HepG2 (cell line): ENCODE data around the gene ASB4. TPM values are rescaled to one million over a fixed set of nuclear protein-coding genes. Genes with fewer than 3 reads are reported as not detected.

Experiments used
- ATAC-seq: fragments of 200-7000 bp; cut with Tn5 transposase; 3 replicates; pipeline ENCODE4 v1.9.1; 2020; ENCODE audit warnings: mild to moderate bottlenecking, moderate library complexity
- BruUV-seq: library from RNA; stranded (reverse); fragments of 400-500 nt; replicated peaks from 2 replicates; lab custom pipeline; 2021; lab: Mats Ljungman, UMichigan
- CTCF ChIA-PET: fragments of 300-600 bp; formaldehyde crosslinking; extraction: SDS; loops from one replicate; lab custom pipeline; 2021; ENCODE audit warnings: low total read pairs, inconsistent platforms, low intra/inter-chr PET ratio; lab: Yijun Ruan, JAX
- POLR2A ChIA-PET: fragments of 350-600 bp; sonication (Branson Sonifier 250); formaldehyde crosslinking; loops from one replicate; lab custom pipeline; 2020; ENCODE audit warnings: antibody characterized with exemption, inconsistent platforms; lab: Yijun Ruan, JAX
- DNase-seq: peaks from one replicate; pipeline ENCODE4 v3.0.0-alpha.2; 2015; ENCODE audit warnings: low spot score
- FAIRE-seq: peaks from 3 replicates; lab custom pipeline; 2011; peaks lifted over from hg19 to GRCh38; lab: Jason Lieb, UNC
- H2AFZ ChIP-seq: one replicate; pipeline ENCODE4 v1.6.1; 2011; ENCODE audit warnings: low read length, inconsistent platforms
- H3K27ac ChIP-seq: fragments of 300-600 bp; 3 replicates; pipeline ENCODE4 v1.8.0; 2011; ENCODE audit warnings: mixed run types, mild to moderate bottlenecking, mixed read lengths, low read length, inconsistent platforms; ENCODE audit not compliant: insufficient read depth; ENCODE audit errors: extremely low read length
- H3K27me3 ChIP-seq, 2 experiments: fragments of 200-600 bp in 1 of 2; 2 replicates in 1 of 2; 3 replicates in 1 of 2; pipeline versions ENCODE4 v1.6.0 to v1.8.0; 2011; ENCODE audit warnings: low read length in 2 of 2, mild to moderate bottlenecking in 2 of 2, moderate library complexity in 2 of 2, inconsistent platforms in 1 of 2; ENCODE audit not compliant: insufficient read depth in 2 of 2, control insufficient read depth in 1 of 2
- H3K36me3 ChIP-seq, 2 experiments: fragments of 200-600 bp in 1 of 2; replicated peaks in 1 of 2; 2 replicates in 1 of 2; 3 replicates in 1 of 2; pipeline versions ENCODE4 v1.5.1 to v1.8.0; 2011; ENCODE audit warnings: low read length in 2 of 2, inconsistent platforms in 1 of 2; ENCODE audit not compliant: insufficient read depth in 2 of 2, control insufficient read depth in 1 of 2
- H3K4me1 ChIP-seq: 2 replicates; pipeline ENCODE4 v1.5.1; 2012; ENCODE audit warnings: low read length, inconsistent platforms; ENCODE audit not compliant: insufficient read depth
- H3K4me2 ChIP-seq: 2 replicates; pipeline ENCODE4 v1.6.0; 2011; ENCODE audit warnings: low read depth, low read length, inconsistent platforms
- H3K4me3 ChIP-seq, 3 experiments: fragments of 200-600 bp in 1 of 3; sonication (generic), shearing (Covaris generic) in 1 of 3; replicated peaks in 1 of 3; 2 replicates each; pipeline ENCODE4 v1.5.1; 2011 to 2016; ENCODE audit warnings: low read length in 3 of 3, inconsistent platforms in 2 of 3, low read depth in 2 of 3, mild to moderate bottlenecking in 2 of 3, control low read depth in 1 of 3, mixed read lengths in 1 of 3; ENCODE audit not compliant: insufficient read depth in 1 of 3
- H3K79me2 ChIP-seq: one replicate; pipeline ENCODE4 v1.6.1; 2011; ENCODE audit warnings: low read length, inconsistent platforms; ENCODE audit not compliant: insufficient read depth
- H3K9ac ChIP-seq: 2 replicates; pipeline ENCODE4 v1.6.0; 2011; ENCODE audit warnings: mild to moderate bottlenecking, low read depth, low read length, inconsistent platforms; ENCODE audit not compliant: insufficient read depth
- H3K9me3 ChIP-seq: 2 replicates; pipeline ENCODE4 v1.5.1; 2012; ENCODE audit warnings: mild to moderate bottlenecking, low read length
- H4K20me1 ChIP-seq: 2 replicates; pipeline ENCODE4 v1.6.0; 2011; ENCODE audit warnings: inconsistent platforms, mild to moderate bottlenecking, low read length, moderate library complexity; ENCODE audit not compliant: insufficient read depth
- CEBPZ ChIP-seq: IDR thresholded peaks from 2 replicates; pipeline ENCODE4 v1.6.1; 2012; ENCODE audit warnings: low read length, improper control_type of control experiment
- GMEB1 ChIP-seq: sonication (generic); formaldehyde crosslinking; IDR thresholded peaks from 2 replicates; pipeline ENCODE4 v1.5.1; 2020; ENCODE audit warnings: missing genetic modification reagents, mild to moderate bottlenecking, borderline replicate concordance
- KAT7 ChIP-seq: IDR thresholded peaks from 2 replicates; pipeline ENCODE4 v1.6.1; 2018; ENCODE audit warnings: borderline replicate concordance, missing compliant biosample characterization
- MAFF ChIP-seq: IDR thresholded peaks from 2 replicates; pipeline ENCODE4 v1.6.1; 2011; ENCODE audit warnings: low read depth, low read length, improper control_type of control experiment
- MAFK ChIP-seq, 2 experiments: IDR thresholded peaks in 1 of 2; conservative IDR thresholded peaks in 1 of 2; 2 replicates each; pipeline ENCODE4 v1.6.1; 2011; ENCODE audit warnings: improper control_type of control experiment in 2 of 2, low read length in 2 of 2
- NFE2L2 ChIP-seq: fragments of 150-350 bp; IDR thresholded peaks from 2 replicates; pipeline ENCODE4 v1.6.1; 2014; ENCODE audit warnings: low read length
- POLR2A ChIP-seq, 2 experiments: IDR thresholded peaks; 2 replicates each; pipeline ENCODE4 v1.6.1; 2011; ENCODE audit warnings: low read depth in 2 of 2, low read length in 2 of 2, mild to moderate bottlenecking in 1 of 2, moderate library complexity in 1 of 2; ENCODE audit not compliant: insufficient read depth in 1 of 2
- RFXANK ChIP-seq: IDR thresholded peaks from 2 replicates; pipeline ENCODE4 v1.6.1; 2016
- ZBTB25 ChIP-seq: IDR thresholded peaks from 2 replicates; pipeline ENCODE4 v1.6.1; 2018; ENCODE audit warnings: missing genetic modification reagents
- ZNF614 ChIP-seq: IDR thresholded peaks from 2 replicates; pipeline ENCODE4 v1.6.1; 2018; ENCODE audit warnings: missing biosample characterization, missing genetic modification reagents, inconsistent platforms, borderline replicate concordance
- ZNF7 ChIP-seq: IDR thresholded peaks from 2 replicates; pipeline ENCODE4 v1.6.1; 2016; ENCODE audit warnings: missing biosample characterization, missing genetic modification reagents
- ZNF737 ChIP-seq: sonication (generic); formaldehyde crosslinking; IDR thresholded peaks from 2 replicates; pipeline ENCODE4 v1.5.0; 2020; ENCODE audit warnings: missing genetic modification reagents, mild to moderate bottlenecking, borderline replicate concordance
- ZNF780A ChIP-seq: sonication (generic); formaldehyde crosslinking; IDR thresholded peaks from 2 replicates; pipeline ENCODE4 v1.8.0; 2022; ENCODE audit warnings: mild to moderate bottlenecking, missing genetic modification reagents, moderate library complexity
- WGBS: methylation state at CpG from one replicate; pipeline ENCODE4 v1.1.6; 2017; ENCODE audit warnings: low lambda C conversion rate; 5-methylcytosine and 5-hydroxymethylcytosine counted together
- in situ Hi-C: cut with HindIII; loops from 2 replicates; pipeline ENCODE4 v1.10.0; 2017; ENCODE audit warnings: low pct_unique_long_range_greater_than_20kb; ENCODE audit not compliant: extremely low pct_ligation_motif_present
- intact Hi-C: fragments of 100-400 bp; cut with micrococcal nuclease; formaldehyde crosslinking; loops from one replicate; pipeline ENCODE4 v1.10.0; 2022; ENCODE audit not compliant: unreplicated experiment
- polyA plus RNA-seq, 8 experiments: library from polyadenylated mRNA; depleted of rRNA in 3 of 8; stranded (reverse) in 7 of 8; unstranded in 1 of 8; fragments of >200 nt; fragmentation: Illumina TruSeq in 4 of 8; extraction: Trizol in 4 of 8; gene quantifications; 2 replicates each; pipeline versions ENCODE4 v1.2.1 to v1.2.3, GENCODE V29; 2011 to 2016; ENCODE audit warnings: low read depth in 4 of 8, missing spikeins in 1 of 8, mixed read lengths in 1 of 8; ENCODE audit not compliant: insufficient read depth in 1 of 8
- total RNA-seq, 5 experiments: library from RNA; depleted of rRNA; stranded (reverse); fragments of >200 nt; fragmentation: Illumina TruSeq; extraction: Trizol; gene quantifications; 2 replicates each; pipeline ENCODE4 v1.2.3, GENCODE V29; 2016; ENCODE audit warnings: low read depth in 1 of 5

ASB4 gene
- total and polyA plus RNA-seq, 2 of the 13 experiments (the other 11 are each of a cell fraction or from before 2014, with no cell fraction given): 1.1 to 4.0 TPM

- Histone ChIP-seq H3K4me2 (no peak overlapping the region), H3K79me2 (no peaks in the 10 kb centered on the region), H3K27me3 (no peaks in the 10 kb centered on the region), H3K9me3 (no peaks in the 10 kb centered on the region), H3K9ac (no peak overlapping the region), H4K20me1 (no peaks in the 10 kb centered on the region), H3K4me3 (no peak overlapping the region), H3K36me3 (no peaks in the 10 kb centered on the region), H3K4me1 (no peaks in the 10 kb centered on the region), H2AFZ (no peak overlapping the region), H3K27ac (no peak overlapping the region)
- ATAC-seq (no peak), DNase-seq (no peak), FAIRE-seq (no peak)
- BruUV-seq: no TSS peak
- TF ChIP-seq MAFK (conservative IDR thresholded peaks at IDR 0.05 in 1 of 2, IDR thresholded peaks at IDR 0.05 in 1 of 2; ENCODE audit: low read length in 2 of 2) (peak; percentile 17 to 62; a peak in 3 of 4 replicates), GMEB1 (CRISPR knock-in tag) (no peak), RFXANK (no peak), NFE2L2 (peak; percentile 82), MAFF (peak; percentile 13; the same call in 1 of the 2 replicates)
- in situ Hi-C loops: no loop called here
- ChIA-PET POLR2A (no interaction called here), CTCF (no interaction called here)
- intact Hi-C loops: no loop called here
- 2% methylated on average over 2 of the region's 2 CpGs for WGBS
Observed at GRCh38 chr7:95569720-95570119, 84.0 kb downstream of the ASB4 start.

- no TSS peak for BruUV-seq
- WGBS: 19% methylated on average over 3 of the region's 5 CpGs
- intact Hi-C loops: no loop called here
- no peaks in the 10 kb centered on the region for H3K79me2 ChIP-seq
- no peak overlapping the region for H3K9ac ChIP-seq
- H4K20me1 ChIP-seq: no peaks in the 10 kb centered on the region
- ATAC-seq (no peak), FAIRE-seq (no peak), DNase-seq (no peak)
- H3K27me3 ChIP-seq: peaks cover 0 to 5% of the 10 kb centered on the region in 2 experiments; a peak in 1 of 5 replicates
- ChIA-PET CTCF (no interaction called here), POLR2A (no interaction called here)
- in situ Hi-C loops: no loop called here
- no peak overlapping the region for H3K4me3 ChIP-seq
- H3K36me3 ChIP-seq: no peaks in the 10 kb centered on the region
- H3K9me3 ChIP-seq: no peaks in the 10 kb centered on the region
- no peak overlapping the region for H3K4me2 ChIP-seq
- H3K27ac ChIP-seq: no peak overlapping the region
- no peak overlapping the region for H2AFZ ChIP-seq
- peaks cover 7% of the 10 kb centered on the region; the same call in 1 of the 2 replicates for H3K4me1 ChIP-seq
- TF ChIP-seq ZNF7 (CRISPR knock-in tag): no peak
- no peak for TF ChIP-seq ZNF614
- TF ChIP-seq ZNF780A (CRISPR knock-in tag): no peak
- TF ChIP-seq POLR2A (IDR thresholded peaks at IDR 0.05; ENCODE audit: insufficient read depth in 1 of 2, low read depth in 2 of 2, low read length in 2 of 2): no peak
- no peak for TF ChIP-seq KAT7 (CRISPR knock-in tag)
- no peak for TF ChIP-seq CEBPZ
- TF ChIP-seq ZNF737 (CRISPR knock-in tag): no peak
- TF ChIP-seq ZBTB25 (CRISPR knock-in tag): no peak
Observed at GRCh38 chr7:95577137-95577536, 91.4 kb downstream of the ASB4 start.
